H1 (cell line): ENCODE measurements around the gene HMCES. TPM values are rescaled to one million over a fixed set of nuclear protein-coding genes. Genes with fewer than 3 reads are reported as not detected.

ENCODE experiments used
- CTCF ChIA-PET: fragments of 300-600 bp; sonication (Branson Sonifier 250); formaldehyde crosslinking; loops from one replicate; lab custom pipeline; 2021; ENCODE audit not compliant: partially characterized antibody; lab: Charles Lee
- POLR2A ChIA-PET: fragments of 300-600 bp; sonication (Branson Sonifier 250); formaldehyde crosslinking; loops from one replicate; lab custom pipeline; 2021; ENCODE audit warnings: inconsistent platforms; ENCODE audit not compliant: partially characterized antibody; lab: Charles Lee
- DNase-seq, 2 experiments: peaks; one replicate each; pipeline versions ENCODE4 v3.0.0 to v3.0.0-alpha.2; 2010 to 2022; ENCODE audit warnings: low spot score in 2 of 2, low read depth in 1 of 2, mixed read lengths in 1 of 2
- FAIRE-seq: peaks from 2 replicates; lab custom pipeline; 2011; peaks lifted over from hg19 to GRCh38; lab: Jason Lieb, UNC
- H2AFZ ChIP-seq: 2 replicates; pipeline ENCODE4 v1.8.1; 2012; ENCODE audit warnings: low read length, inconsistent platforms
- H2AK5ac ChIP-seq: 2 replicates; pipeline ENCODE4 v1.6.1; 2013; ENCODE audit warnings: low read depth, low read length
- H2BK120ac ChIP-seq: replicated peaks from 2 replicates; pipeline ENCODE3; 2013; ENCODE audit warnings: low read depth, low read length, inconsistent platforms
- H2BK12ac ChIP-seq: 2 replicates; pipeline ENCODE4 v1.6.1; 2013; ENCODE audit warnings: low read depth, low read length
- H2BK15ac ChIP-seq: 2 replicates; pipeline ENCODE4 v1.6.1; 2013; ENCODE audit warnings: low read length
- H2BK20ac ChIP-seq: 2 replicates; pipeline ENCODE4 v1.6.1; 2013; ENCODE audit warnings: low read length
- H2BK5ac ChIP-seq: 2 replicates; pipeline ENCODE4 v1.6.1; 2013; ENCODE audit warnings: low read depth, low read length
- H3K14ac ChIP-seq: 2 replicates; pipeline ENCODE4 v1.6.1; 2013; ENCODE audit warnings: inconsistent platforms; ENCODE audit not compliant: insufficient read length
- H3K18ac ChIP-seq: 2 replicates; pipeline ENCODE4 v1.6.1; 2013; ENCODE audit warnings: low read length; ENCODE audit errors: extremely low read depth
- H3K23ac ChIP-seq: 2 replicates; pipeline ENCODE4 v1.6.1; 2013; ENCODE audit warnings: inconsistent platforms; ENCODE audit not compliant: insufficient read length
- H3K23me2 ChIP-seq: 2 replicates; pipeline ENCODE4 v1.6.1; 2013; ENCODE audit warnings: low read depth, low read length
- H3K27ac ChIP-seq: 2 replicates; pipeline ENCODE4 v1.6.1; 2011; ENCODE audit warnings: low read depth, low read length, inconsistent platforms
- H3K27me3 ChIP-seq, 4 experiments: replicated peaks in 1 of 4; 1 replicate in 1 of 4; 2 replicates in 3 of 4; pipeline versions ENCODE4 v1.6.1 to v1.8.1; 2011 to 2013; ENCODE audit warnings: low read length in 3 of 4, mild to moderate bottlenecking in 3 of 4, inconsistent platforms in 2 of 4, mixed read lengths in 2 of 4, moderate library complexity in 1 of 4; ENCODE audit not compliant: control insufficient read depth in 3 of 4, insufficient read depth in 3 of 4; ENCODE audit errors: extremely low read depth in 1 of 4
- H3K36me3 ChIP-seq, 4 experiments: 2 replicates each; pipeline versions ENCODE4 v1.6.1 to v1.8.1; 2011 to 2013; ENCODE audit warnings: mild to moderate bottlenecking in 4 of 4, low read length in 3 of 4, moderate library complexity in 2 of 4, control low read depth in 1 of 4, inconsistent platforms in 1 of 4; ENCODE audit not compliant: insufficient read depth in 4 of 4, control insufficient read depth in 2 of 4
- H3K4ac ChIP-seq: replicated peaks from 2 replicates; pipeline ENCODE3; 2013; ENCODE audit warnings: low read length, low read depth, mixed read lengths, inconsistent platforms; ENCODE audit not compliant: insufficient read length
- H3K4me1 ChIP-seq, 4 experiments: replicated peaks in 1 of 4; 1 replicate in 1 of 4; 2 replicates in 3 of 4; pipeline versions ENCODE4 v1.6.1 to v1.8.1; 2011 to 2013; ENCODE audit warnings: low read length in 3 of 4, inconsistent platforms in 2 of 4, mixed read lengths in 1 of 4; ENCODE audit not compliant: insufficient read depth in 4 of 4, control insufficient read depth in 3 of 4
- H3K4me2 ChIP-seq, 2 experiments: 2 replicates each; pipeline versions ENCODE4 v1.6.1 to v1.8.1; 2011 to 2013; ENCODE audit warnings: low read depth in 2 of 2, low read length in 2 of 2, control low read depth in 1 of 2, inconsistent platforms in 1 of 2, mild to moderate bottlenecking in 1 of 2; ENCODE audit not compliant: insufficient read depth in 1 of 2
- H3K4me3 ChIP-seq, 4 experiments: fragments of 200-600, 300-600 bp in 1 of 4; sonication (generic), shearing (Covaris generic), sonication (Bioruptor Twin) in 1 of 4; 2 replicates each; pipeline versions ENCODE4 v1.5.1 to v1.8.1; 2011 to 2016; ENCODE audit warnings: low read length in 4 of 4, low read depth in 3 of 4, control low read depth in 2 of 4, inconsistent platforms in 2 of 4, mild to moderate bottlenecking in 2 of 4, mixed read lengths in 1 of 4, moderate library complexity in 1 of 4; ENCODE audit not compliant: insufficient read depth in 2 of 4; ENCODE audit errors: extremely low read depth in 1 of 4
- H3K56ac ChIP-seq: replicated peaks from 2 replicates; pipeline ENCODE3; 2013; ENCODE audit warnings: low read depth, mild to moderate bottlenecking, mixed read lengths, low read length, inconsistent platforms; ENCODE audit not compliant: insufficient read length
- H3K79me1 ChIP-seq: 2 replicates; pipeline ENCODE4 v1.6.1; 2013; ENCODE audit warnings: low read depth, low read length, control low read depth
- H3K79me2 ChIP-seq, 2 experiments: 2 replicates each; pipeline versions ENCODE4 v1.6.1 to v1.8.1; 2012 to 2013; ENCODE audit warnings: low read length in 2 of 2, mild to moderate bottlenecking in 2 of 2, inconsistent platforms in 1 of 2; ENCODE audit not compliant: insufficient read depth in 2 of 2, control insufficient read depth in 1 of 2
- H3K9ac ChIP-seq, 4 experiments: replicated peaks in 1 of 4; 1 replicate in 1 of 4; 2 replicates in 3 of 4; pipeline versions ENCODE4 v1.6.1 to v1.8.1; 2011 to 2013; ENCODE audit warnings: low read depth in 3 of 4, low read length in 3 of 4, control low read depth in 2 of 4, mild to moderate bottlenecking in 2 of 4, moderate library complexity in 2 of 4, inconsistent platforms in 1 of 4; ENCODE audit errors: extremely low read depth in 1 of 4
- H3K9me3 ChIP-seq, 2 experiments: 2 replicates each; pipeline versions ENCODE4 v1.6.1 to v1.8.1; 2012 to 2013; ENCODE audit warnings: mild to moderate bottlenecking in 2 of 2, moderate library complexity in 2 of 2, control low read depth in 1 of 2, inconsistent platforms in 1 of 2, low read depth in 1 of 2, low read length in 1 of 2, mixed read lengths in 1 of 2; ENCODE audit not compliant: insufficient read depth in 2 of 2
- H4K20me1 ChIP-seq, 2 experiments: replicated peaks in 1 of 2; 2 replicates each; pipeline versions ENCODE3 to v1.8.1; 2011 to 2013; ENCODE audit warnings: inconsistent platforms in 2 of 2, low read length in 2 of 2, mild to moderate bottlenecking in 1 of 2; ENCODE audit not compliant: insufficient read depth in 2 of 2, control insufficient read depth in 1 of 2
- H4K5ac ChIP-seq: 2 replicates; pipeline ENCODE4 v1.6.1; 2013; ENCODE audit warnings: low read length, low read depth, mixed read lengths, inconsistent platforms; ENCODE audit not compliant: insufficient read length
- H4K8ac ChIP-seq: 2 replicates; pipeline ENCODE4 v1.8.0; 2013; ENCODE audit warnings: mild to moderate bottlenecking, moderate library complexity, low read length, inconsistent platforms; ENCODE audit not compliant: insufficient read depth; ENCODE audit errors: extremely low read depth
- H4K91ac ChIP-seq: replicated peaks from 2 replicates; pipeline ENCODE3; 2013; ENCODE audit warnings: low read length, mixed read lengths, inconsistent platforms; ENCODE audit not compliant: insufficient read length
- ASH2L ChIP-seq: fragments of 200-600, 300-600 bp; sonication (generic); IDR thresholded peaks from one replicate; pipeline ENCODE4 v1.7.1; 2017; ENCODE audit warnings: low read length
- ATF2 ChIP-seq: IDR thresholded peaks from 2 replicates; pipeline ENCODE4 v1.6.1; 2012; ENCODE audit warnings: low read length, inconsistent platforms
- HDAC2 ChIP-seq, 2 experiments: fragments of 300-600 bp in 1 of 2; sonication (generic) in 1 of 2; IDR thresholded peaks; 2 replicates each; pipeline ENCODE4 v1.6.1; 2011 to 2012; ENCODE audit warnings: low read depth in 2 of 2, low read length in 2 of 2, mild to moderate bottlenecking in 2 of 2, moderate library complexity in 2 of 2, borderline replicate concordance in 1 of 2, inconsistent platforms in 1 of 2
- POLR2A ChIP-seq, 2 experiments: IDR thresholded peaks; 1 replicate in 1 of 2; 2 replicates in 1 of 2; pipeline ENCODE4 v1.6.1; 2011; ENCODE audit warnings: low read depth in 2 of 2, low read length in 2 of 2, mild to moderate bottlenecking in 2 of 2; ENCODE audit errors: control extremely low read depth in 1 of 2
- WGBS, 2 experiments: shearing (Covaris generic) in 1 of 2; methylation state at CpG; one replicate each; pipeline versions ENCODE4 v1.1.6 to v1.1.7; 2013 to 2015; ENCODE audit warnings: low lambda C conversion rate in 2 of 2, mixed read lengths in 2 of 2, inconsistent platforms in 1 of 2, low coverage in 1 of 2, missing lambda C conversion rate in 1 of 2; ENCODE audit not compliant: insufficient replicate concordance in 2 of 2, insufficient coverage in 1 of 2, insufficient read length in 1 of 2; ENCODE audit errors: extremely low coverage in 1 of 2, missing lambda C conversion rate in 1 of 2; 5-methylcytosine and 5-hydroxymethylcytosine counted together
- polyA plus RNA-seq, 7 experiments: library from polyadenylated mRNA; depleted of rRNA in 3 of 7; stranded (reverse) in 5 of 7; unstranded in 2 of 7; fragments of >200 nt in 5 of 7; fragments of 200-250 nt in 2 of 7; gene quantifications; 1 replicate in 5 of 7; 2 replicates in 1 of 7; 4 replicates in 1 of 7; pipeline versions ENCODE4 v1.2.1 to v1.2.3, GENCODE V29; 2011 to 2013; ENCODE audit warnings: missing spikeins in 2 of 7, mixed read lengths in 2 of 7
- total RNA-seq: library from RNA; stranded (reverse); fragmentation: NEBNext Ultra II Directional; extraction: Animal tissue kit (Norgen Biotek cat#: 25700); gene quantifications from 2 replicates; pipeline ENCODE4 v1.2.1, GENCODE V29; 2021

HMCES gene
- total and polyA plus RNA-seq, 2 of the 8 experiments (the other 6 are each of a cell fraction or from before 2014, with no cell fraction given), result 27.6 to 49.5 TPM

GRCh38 chr3:129235344-129235917 is 43.2 kb upstream of the HMCES start:
- ChIA-PET POLR2A (interaction anchor here (0.6 to 1.2 kb wide), 3 partner anchors 20 to 167 kb away, joined by 3 read pairs; no protein-coding TSS in a partner anchor), CTCF (interaction anchor here (0.6 to 3.2 kb wide), 5 partner anchors 10 to 265 kb away, joined by 3 to 15 read pairs (median 3); no protein-coding TSS in a partner anchor)
- no peak overlapping the region for H2BK5ac ChIP-seq

More at GRCh38 chr3:129235344-129235917, 43.2 kb upstream of the HMCES start:
- Histone ChIP-seq H3K4me3 (no peak overlapping the region), H2BK120ac (no peak overlapping the region), H3K18ac (no peak overlapping the region), H3K79me1 (no peaks in the 10 kb centered on the region), H3K27me3 (no peaks in the 10 kb centered on the region), H4K8ac (no peak overlapping the region), H3K9me3 (no peaks in the 10 kb centered on the region), H3K27ac (no peak overlapping the region), H3K4me1 (peaks cover 0 to 5% (median 1%) of the 10 kb centered on the region in 4 experiments; a peak in 4 of 7 replicates), H3K23ac (no peak overlapping the region), H3K4me2 (no peak overlapping the region), H4K91ac (no peak overlapping the region), H3K14ac (no peak overlapping the region), H3K4ac (no peak overlapping the region), H2AFZ (no peak overlapping the region), H2BK15ac (no peak overlapping the region), H2AK5ac (no peak overlapping the region), H3K23me2 (no peaks in the 10 kb centered on the region), H4K20me1 (no peaks in the 10 kb centered on the region), H4K5ac (no peak overlapping the region), H3K56ac (no peak overlapping the region), H3K36me3 (no peaks in the 10 kb centered on the region), H3K79me2 (no peaks in the 10 kb centered on the region), H2BK20ac (no peak overlapping the region), H2BK12ac (no peak overlapping the region), H3K9ac (no peak overlapping the region)
- DNase-seq, result no peak
- 89% methylated on average over 4 of the region's 4 CpGs; no CpG with 5 or more reads in 1 of the 2 experiments for WGBS, 2 experiments
- FAIRE-seq, result no peak
- TF ChIP-seq ASH2L, result no peak
- TF ChIP-seq HDAC2 (IDR thresholded peaks at IDR 0.05; ENCODE audit: borderline replicate concordance in 1 of 2, low read depth in 2 of 2, low read length in 2 of 2), result no peak
- no peak for TF ChIP-seq ATF2
- no peak for TF ChIP-seq POLR2A (IDR thresholded peaks at IDR 0.05; ENCODE audit: control extremely low read depth in 1 of 2, low read depth in 2 of 2, low read length in 2 of 2)
